NCI-H146 treated with DMSO at 0.1 percent for 48 hours (cell line): Measurements from ENCODE around the gene DENND5B.
"Not testable (repeated sequence)": the region's sequence is repeated elsewhere in the genome, so short reads cannot be mapped to it uniquely, and the experiment has no call there.

Source experiments
- DNase-seq: peaks from one replicate; lab custom pipeline; 2025; ENCODE audit not compliant: unreplicated experiment; lab: John Stamatoyannopoulos, UW

DENND5B gene

GRCh38 chr12:31560516-31560915 is 30.4 kb downstream of the DENND5B start:
- no peak for DNase-seq

GRCh38 chr12:31558521-31558920 is 32.4 kb downstream of the DENND5B start:
- no peak for DNase-seq

- no peak for DNase-seq
Measured at GRCh38 chr12:31557707-31558106, 33.2 kb downstream of the DENND5B start.

- DNase-seq = not testable (repeated sequence)
Measured at GRCh38 chr12:31555466-31555865, 35.5 kb downstream of the DENND5B start.

- not testable (repeated sequence) for DNase-seq
Measured at GRCh38 chr12:31550590-31550989, 40.3 kb downstream of the DENND5B start.

- DNase-seq = no peak
Measured at GRCh38 chr12:31536672-31537071, 54.3 kb downstream of the DENND5B start.

GRCh38 chr12:31533470-31533869 is 57.5 kb downstream of the DENND5B start:
- DNase-seq = no peak

GRCh38 chr12:31531893-31532292 is 59.0 kb downstream of the DENND5B start:
- no peak for DNase-seq

GRCh38 chr12:31528095-31528494 is 62.8 kb downstream of the DENND5B start:
- DNase-seq = no peak

GRCh38 chr12:31527083-31527482 is 63.9 kb downstream of the DENND5B start:
- no peak for DNase-seq

GRCh38 chr12:31526158-31526546 is 64.8 kb downstream of the DENND5B start:
- no peak for DNase-seq

- no peak for DNase-seq
Measured at GRCh38 chr12:31525496-31526157, 65.3 kb downstream of the DENND5B start.

- DNase-seq = no peak
Measured at GRCh38 chr12:31524791-31525495, 66.0 kb downstream of the DENND5B start.

GRCh38 chr12:31523306-31523705 is 67.6 kb downstream of the DENND5B start:
- no peak for DNase-seq

- no peak for DNase-seq
Measured at GRCh38 chr12:31522607-31523006, 68.3 kb downstream of the DENND5B start.

GRCh38 chr12:31521964-31522363 is 69.0 kb downstream of the DENND5B start:
- no peak for DNase-seq

GRCh38 chr12:31519511-31519910 is 71.4 kb downstream of the DENND5B start:
- DNase-seq = no peak

GRCh38 chr12:31518680-31519227 is 72.2 kb downstream of the DENND5B start:
- peak; percentile 95 for DNase-seq

GRCh38 chr12:31517994-31518393 is 72.9 kb downstream of the DENND5B start:
- DNase-seq = no peak

GRCh38 chr12:31516702-31517101 is 74.2 kb downstream of the DENND5B start:
- DNase-seq = no peak

GRCh38 chr12:31514912-31515311 is 76.0 kb downstream of the DENND5B start:
- DNase-seq = no peak

- DNase-seq = no peak
Measured at GRCh38 chr12:31510034-31510433, 80.9 kb downstream of the DENND5B start.
